HG03565 (cell line): ENCODE data around the gene LSM4.
"Not testable (repeated sequence)": the region's sequence is repeated elsewhere in the genome, so short reads cannot be mapped to it uniquely, and the experiment has no call there.

Experiments
- ATAC-seq: cut with Tn5 transposase; IDR thresholded peaks from one replicate; pipeline ENCODE4 v1.9.1; 2021; ENCODE audit warnings: mild to moderate bottlenecking, moderate library complexity; ENCODE audit not compliant: unreplicated experiment

Gene LSM4

DNA sequence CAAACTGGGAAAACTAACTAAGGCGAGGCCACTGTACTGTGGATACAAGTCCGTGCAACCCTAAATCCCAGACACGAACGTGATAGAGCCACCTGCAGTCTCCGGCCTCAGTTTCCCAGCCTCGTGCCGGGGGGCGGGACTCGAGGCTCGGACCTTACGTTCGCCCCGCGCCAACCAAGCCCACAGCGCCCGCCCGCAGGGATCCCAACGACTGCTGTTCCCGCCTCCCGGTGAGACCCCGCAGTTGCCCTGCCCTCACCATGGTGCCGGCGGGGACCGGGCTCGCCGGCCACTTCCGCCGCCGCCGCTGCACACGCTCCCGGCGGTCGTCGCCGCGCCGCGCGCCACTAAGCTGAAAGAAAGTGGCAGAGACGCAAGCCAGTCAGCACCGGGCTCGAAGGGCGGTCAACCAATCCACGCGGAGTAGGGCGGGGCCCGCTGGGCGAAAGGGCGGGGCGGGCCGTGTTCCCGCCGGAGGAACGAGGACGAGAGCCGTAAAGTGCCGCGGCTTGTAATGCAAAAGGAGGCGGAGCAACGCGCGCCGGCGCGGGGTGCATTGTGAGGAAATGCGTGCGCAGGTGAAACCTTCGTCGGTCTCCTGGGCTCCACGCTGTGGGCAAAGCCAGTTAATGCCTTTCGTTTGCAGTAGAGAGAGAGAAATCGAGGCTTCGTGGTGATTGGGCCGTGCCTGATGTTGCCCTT is at the start of gene LSM4:
TSS of gene LSM4 (minus strand) at position 318 of the 702 bp plus-strand sequence. CDS start at position 262, 56 bp downstream.
- ATAC-seq: peak; percentile 87

DNA sequence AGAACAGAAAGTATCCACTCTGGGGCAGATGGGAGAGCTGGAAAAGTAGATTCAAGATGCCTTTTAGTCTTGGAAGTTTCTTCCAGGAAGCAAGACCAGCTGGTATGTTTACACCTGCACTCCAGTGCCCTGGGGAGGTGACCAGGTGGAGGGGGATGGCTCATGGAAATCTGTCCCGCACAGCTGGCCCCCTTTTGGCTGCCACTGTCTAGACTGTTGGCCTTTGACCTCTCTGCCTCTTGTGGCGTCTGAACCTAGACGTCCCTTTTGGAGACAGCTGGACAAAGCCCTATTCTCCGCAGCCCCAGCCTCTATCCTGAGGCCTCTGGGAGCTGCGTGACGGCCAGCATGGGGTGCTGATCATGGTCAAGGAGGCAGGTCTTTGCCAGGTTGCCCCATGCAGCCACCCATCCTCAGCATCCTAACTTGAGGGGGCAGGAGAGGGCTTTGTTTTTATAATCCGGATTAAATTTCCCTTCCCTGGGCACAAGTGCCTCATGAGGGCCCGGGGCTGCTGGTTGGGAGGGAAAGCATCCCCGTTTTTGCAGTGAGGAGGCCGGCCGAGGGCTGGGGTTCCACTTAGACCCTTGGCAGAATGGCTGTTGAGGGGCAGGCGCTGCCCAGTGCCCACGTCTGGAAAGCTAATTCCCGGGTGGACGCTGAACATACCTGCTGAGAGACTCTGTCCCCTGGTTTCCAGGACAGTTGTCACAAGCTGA is 45.8 kb upstream of the LSM4 start:
- ATAC-seq: no peak

DNA sequence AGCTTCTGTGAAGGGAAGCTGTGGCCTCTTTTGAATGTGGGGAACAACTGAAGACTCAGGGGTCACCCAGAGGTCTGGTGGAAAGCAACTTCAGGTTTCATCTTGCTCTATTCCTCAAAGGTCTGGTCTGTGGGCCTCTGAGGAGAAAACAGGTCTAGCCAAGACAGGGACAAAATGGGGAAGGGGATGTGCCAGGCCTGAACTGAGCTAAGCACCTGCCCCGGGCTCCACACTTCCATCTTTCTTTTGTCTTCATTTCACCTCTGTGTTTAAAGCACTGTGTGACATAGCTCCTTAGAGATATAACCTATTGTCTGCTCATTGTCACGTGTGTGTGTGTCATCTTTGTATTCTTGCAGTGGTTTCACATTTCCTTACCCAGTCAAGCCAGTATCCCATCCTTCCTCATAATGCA is 43.2 kb upstream of the LSM4 start:
- ATAC-seq: no peak

DNA sequence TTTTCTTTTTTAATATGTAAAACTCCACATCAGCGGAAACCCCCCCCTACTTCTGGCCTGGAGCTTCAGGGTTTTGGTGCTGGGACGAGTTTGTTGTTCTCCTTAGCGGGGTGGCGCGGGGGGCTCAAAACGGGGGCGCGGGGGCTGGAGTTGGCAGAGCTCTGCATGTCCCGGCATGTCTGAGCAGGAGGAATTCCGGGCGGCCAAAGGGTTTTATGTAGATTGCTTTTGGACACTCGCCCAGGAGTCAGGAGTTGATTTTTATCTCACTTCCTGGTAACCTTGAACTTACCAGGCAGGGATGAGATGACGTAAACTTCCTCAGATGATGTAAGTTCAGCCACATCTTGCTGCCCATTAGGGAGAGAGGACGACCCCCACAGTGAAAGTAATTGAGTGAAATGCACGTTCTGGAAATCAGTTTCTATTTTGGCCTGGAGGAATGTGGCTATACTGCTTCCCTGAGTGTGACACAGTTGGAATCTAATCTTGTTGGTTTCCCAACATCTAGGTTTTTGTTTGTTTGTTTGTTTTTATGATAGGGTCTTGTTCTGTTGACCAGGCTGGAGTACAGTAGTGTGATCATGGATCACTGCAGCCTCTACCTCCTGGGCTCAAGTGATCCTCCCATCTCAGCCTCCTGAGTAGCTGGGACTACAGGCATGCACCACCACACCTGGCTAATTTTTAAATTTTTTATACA is 42.1 kb upstream of the LSM4 start:
- ATAC-seq: no peak

DNA sequence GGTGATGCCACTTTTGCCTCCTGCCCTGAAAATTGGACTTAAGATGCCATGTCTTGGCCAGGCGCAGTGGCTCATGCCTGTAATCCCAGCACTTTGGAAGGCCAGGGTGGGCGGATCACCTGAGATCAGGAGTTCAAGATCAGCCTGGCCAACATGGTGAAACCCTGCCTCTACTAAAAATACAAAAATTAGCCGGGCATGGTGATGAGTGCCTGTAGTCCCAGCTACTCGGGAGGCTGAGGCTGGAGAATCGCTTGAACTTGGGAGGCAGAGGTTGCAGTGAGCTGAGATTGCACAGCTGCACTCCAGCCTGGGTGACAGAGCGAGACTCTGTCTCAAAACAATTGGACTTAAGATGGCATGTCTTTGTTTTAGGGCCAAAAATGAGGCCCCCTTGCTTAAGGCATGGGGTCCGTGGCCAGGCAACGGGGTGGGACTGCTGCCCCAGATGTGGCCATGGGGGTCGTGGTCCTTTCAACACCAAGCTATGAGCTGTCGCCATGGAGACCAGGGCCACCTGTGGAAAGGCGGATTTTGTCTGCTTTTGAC is 41.5 kb upstream of the LSM4 start:
- not testable (repeated sequence) for ATAC-seq

DNA sequence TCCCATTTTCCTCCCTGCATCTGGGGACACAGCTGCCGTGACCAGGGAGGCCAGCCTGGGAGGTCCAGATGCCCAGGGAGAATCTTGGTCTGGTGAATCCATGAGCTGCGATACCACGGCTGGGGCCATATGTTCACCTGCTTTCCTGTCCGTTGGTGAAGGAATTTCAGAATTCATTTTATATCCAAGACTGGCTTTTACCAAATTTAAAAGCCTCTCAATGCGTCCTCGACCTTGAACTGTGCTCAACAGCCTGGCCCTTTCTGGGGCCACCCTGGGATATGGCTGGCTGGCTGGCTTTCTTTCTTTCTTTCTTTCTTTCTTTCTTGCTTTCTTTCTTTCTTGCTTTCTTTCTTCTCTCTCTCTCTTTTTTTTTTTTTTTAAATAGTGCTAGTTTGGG is 40.9 kb upstream of the LSM4 start:
- ATAC-seq: no peak

DNA sequence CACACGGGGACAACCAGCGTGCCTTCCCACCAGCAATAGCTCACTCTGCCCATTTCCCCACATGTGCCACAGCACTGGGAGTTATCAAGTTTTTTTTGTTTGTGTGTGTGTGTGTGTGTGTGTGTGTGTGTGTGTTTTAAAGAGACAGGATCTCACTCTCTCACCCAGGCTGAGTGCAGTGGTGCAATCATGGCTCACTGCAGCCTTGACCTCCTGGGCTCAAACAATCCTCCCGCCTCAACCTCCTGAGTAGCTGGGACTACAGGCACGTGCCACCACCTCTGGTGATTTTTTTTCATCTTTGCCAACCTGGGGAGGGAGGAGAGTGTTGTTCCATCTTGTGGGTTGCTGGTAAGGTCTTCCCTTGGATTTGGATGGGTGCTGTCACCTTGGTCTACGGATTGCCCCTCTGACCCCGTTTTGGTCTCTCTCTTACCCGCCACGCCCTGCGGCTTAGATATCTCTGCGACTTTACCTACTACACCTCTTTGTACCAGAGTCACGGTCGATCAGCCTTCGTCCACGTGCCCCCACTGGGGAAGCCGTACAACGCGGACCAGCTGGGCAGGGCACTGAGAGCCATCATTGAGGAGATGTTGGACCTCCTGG is 40.2 kb upstream of the LSM4 start:
- no peak for ATAC-seq

DNA sequence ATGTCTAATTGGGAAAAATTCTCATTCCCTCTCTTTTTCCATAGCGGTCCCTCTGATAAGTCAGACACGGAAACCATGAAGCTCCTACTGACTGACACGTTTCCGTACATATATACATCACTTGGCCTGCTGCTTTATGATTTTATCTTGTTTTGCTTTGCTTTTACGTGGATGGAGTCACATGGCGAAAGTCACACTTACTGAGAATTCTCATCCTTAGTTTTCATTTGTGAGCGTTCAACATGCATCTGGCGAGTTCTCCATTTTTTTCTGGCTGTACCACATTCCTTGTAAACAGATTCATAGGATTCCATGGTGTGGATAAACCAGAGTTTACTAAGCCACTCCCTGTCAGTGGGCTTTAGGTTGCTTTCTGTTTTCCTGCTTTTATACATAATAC is 38.8 kb upstream of the LSM4 start:
- ATAC-seq: no peak

DNA sequence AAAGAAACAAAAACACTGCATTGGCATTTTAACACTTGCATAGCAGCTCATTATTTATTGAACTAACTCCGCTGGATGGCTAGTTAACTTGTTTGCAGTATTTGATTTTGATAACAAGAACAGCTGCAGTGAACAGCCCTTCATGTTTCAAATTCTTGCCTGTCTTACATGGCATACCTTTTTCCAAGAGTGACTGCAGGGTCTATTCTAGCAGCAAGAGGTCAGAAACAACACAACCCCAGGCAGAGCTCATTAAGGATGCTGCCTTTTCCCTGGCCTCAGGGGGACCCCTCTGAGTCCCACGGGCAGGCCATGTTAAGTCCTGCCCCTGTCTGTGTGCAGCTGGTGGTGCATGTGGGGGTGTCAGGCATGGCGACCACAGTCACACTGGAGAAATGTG is 34.2 kb upstream of the LSM4 start:
- ATAC-seq: no peak

DNA sequence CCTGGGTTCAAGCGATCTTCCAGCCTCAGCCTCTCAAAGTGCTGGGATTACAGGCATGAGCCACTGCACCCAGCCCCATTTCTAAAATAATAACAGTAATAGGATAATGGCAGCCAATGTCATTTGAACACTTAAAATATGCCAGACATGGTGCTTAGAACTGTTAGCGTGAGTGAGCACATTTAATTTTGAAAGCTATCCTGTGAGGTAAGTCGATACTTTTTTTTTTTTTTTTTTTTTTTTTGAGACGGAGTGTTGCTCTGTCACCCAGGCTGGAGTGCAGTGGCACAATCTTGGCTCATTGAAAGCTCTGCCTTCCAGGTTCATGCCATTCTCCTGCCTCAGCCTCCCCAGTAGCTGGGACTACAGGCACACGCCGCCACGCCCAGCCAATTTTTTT is 31.9 kb upstream of the LSM4 start:
- ATAC-seq: not testable (repeated sequence)

DNA sequence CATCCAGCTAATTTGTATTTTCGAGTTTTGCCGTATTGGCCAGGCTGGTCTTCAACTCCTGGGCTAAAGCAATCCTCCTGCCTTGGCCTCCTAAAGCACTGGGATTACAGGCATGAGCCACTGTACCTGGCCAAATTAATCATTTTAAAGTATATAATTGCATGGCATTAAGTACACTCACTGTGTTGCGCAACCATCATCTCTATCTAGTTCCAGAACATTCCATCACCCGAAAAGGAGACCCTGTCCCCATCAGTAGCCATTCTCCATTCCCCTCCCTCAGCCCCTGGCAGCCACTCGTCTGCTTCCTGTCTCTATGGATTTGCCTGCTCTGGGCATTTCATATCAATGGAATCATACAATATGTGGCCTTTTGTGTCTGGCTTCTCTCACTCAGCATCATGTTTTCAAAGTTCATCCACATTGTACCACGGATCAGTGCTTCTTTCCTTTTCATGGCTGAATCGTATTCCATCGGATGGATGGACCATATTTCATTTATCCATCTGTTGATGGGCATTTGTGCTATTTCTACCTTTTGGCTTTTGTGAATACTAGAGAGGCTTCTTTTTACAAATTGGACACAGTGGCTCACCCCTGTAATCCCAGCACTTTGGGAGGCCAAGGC is 30.6 kb upstream of the LSM4 start:
- ATAC-seq: no peak

DNA sequence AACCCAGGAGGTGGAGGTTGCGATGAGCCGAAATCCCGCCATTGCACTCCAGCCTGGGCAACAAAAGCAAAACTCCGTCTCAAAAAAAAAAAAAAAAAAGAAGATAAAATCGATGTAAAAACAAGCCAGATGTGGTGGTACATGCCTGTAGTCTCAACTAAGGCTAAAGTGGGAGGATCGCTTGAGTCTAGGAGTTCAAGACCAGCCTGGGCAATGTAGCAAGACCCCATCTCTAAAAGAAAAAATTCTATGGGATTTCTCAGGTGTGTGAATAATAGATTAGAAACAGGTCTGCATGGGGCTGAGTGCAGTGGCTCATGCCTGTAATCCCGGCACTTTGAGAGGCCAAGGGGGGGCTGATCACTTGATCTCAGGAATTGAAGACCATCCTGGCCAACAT is 28.7 kb upstream of the LSM4 start:
- no peak for ATAC-seq

DNA sequence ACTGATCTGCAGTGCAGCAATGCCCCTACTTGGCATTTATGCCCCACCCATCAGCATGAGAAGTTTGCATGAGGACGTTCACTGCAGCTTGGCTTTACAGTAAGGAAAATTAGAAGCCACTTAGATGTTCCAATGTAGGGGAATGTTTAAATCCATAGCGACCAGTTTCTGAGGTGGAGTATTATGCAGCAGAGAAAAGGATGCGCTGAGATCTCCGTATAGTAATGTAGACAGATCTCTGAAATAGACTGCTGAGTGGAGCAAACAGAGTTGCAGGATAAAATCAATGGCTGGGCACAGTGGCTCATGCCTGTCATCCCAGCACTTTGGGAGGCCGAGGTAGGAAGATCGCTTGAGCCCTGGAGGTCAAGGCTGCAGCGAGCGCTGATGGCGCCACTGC is 27.6 kb upstream of the LSM4 start:
- no peak for ATAC-seq

DNA sequence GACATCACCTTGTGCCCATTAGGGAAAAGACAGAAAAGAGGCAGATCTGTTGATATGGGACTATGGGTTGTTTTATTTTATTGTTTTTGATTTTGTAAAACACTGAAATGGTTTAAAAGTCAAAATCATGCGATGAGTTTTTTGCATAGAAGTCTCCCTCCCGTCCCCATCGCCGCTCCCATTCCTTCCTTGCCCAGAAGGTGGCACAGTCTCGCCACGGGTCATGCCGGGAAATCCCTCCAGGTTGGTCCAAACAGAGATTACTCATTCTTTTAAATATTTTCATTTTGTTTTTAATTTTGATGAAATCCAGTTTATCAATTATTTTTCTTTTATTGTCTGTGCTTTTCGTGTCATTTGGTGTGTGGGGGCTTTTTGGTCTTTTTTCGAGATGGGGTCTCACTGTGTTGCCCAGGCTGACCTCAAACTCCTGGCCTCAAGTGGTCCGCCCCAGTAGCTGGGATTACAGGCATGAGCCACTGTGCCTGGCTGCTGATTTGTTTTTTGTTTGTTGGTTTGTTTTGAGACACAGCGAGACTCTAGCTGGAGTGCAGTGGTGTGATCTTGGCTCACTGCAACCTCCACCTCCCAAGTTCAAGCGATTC is 26.8 kb upstream of the LSM4 start:
- ATAC-seq: no peak

DNA sequence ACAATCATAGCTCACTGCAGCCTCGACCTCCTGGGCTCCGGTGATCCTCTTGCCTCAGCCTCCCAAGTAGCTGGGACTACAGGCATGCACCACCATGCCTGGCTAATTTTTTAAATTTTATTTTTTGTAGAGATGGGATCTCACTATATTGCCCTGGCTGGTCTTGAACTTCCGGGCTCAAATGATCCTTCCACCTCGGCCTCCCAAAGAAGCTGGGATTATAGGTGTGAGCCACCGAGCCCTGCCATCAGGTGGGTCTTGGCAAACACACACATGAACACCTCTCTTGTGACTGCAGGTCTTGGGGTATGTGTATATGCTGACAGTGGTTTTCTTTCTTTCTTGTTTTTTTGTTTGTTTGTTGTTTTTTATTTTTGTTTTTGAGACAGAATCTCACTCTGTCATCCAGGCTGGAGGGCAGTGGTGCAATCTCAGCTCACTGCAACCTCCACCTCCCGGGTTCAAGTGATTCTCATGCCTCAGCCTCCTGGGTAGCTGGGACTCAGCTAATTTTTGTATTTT is 26.0 kb upstream of the LSM4 start:
- not testable (repeated sequence) for ATAC-seq

DNA sequence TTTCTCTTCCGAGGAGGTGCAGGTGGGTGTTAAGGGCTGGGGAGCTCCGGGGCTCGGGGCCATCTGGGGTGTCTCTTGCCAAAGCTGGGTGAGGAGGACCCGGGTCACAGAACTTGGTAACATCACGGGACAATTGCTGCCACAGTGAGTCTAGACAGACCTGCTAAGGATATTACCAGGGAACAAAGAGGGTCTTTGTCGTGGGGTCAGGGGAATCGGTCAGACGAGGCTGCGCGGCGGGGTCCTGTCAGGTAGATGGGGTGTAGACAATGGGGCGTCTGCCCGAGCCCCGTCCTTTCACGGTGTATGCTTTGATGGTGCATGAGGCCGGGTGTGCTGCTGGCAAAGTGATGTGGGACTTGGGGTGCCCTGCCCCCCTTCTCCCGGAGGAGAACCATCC is 25.3 kb upstream of the LSM4 start:
- no peak for ATAC-seq

DNA sequence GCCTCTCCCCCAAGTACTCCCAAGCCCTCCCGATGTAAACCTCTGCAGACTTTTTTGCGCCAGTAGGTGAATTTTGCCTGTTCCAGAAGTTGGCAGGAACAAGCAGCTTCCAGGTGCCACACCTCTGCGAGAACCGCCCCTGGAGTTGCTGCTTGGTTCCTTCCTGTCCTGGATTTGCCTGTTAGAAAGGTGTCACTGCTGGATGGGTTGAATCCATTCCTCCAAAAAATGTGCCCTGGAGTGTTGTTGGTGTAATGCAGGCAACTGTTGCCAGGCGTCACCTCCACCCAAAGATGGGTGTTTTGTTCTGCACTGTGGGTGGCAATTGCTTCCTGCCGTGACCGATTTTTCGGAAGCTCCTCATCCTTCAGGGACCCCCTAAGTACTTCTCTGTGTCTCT is 23.2 kb upstream of the LSM4 start:
- no peak for ATAC-seq

DNA sequence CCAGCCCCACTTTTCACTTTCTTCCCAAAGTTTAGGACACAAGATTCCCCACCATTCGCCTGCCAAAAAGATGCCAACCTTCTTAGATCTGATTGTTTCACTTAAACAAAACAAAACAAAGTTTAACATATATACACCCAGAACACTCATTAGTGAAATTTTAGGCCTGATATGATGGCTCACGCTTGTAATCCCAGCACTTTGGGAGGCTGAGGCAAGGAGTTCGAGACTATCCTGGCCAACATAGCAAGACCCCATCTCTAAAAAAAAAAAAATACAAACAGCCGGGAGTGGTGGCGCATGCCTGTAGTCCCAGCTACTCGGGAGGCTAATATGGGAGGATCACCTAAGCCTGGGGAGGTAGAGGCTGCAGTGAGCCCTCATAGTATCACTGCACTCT is 22.4 kb upstream of the LSM4 start:
- no peak for ATAC-seq

DNA sequence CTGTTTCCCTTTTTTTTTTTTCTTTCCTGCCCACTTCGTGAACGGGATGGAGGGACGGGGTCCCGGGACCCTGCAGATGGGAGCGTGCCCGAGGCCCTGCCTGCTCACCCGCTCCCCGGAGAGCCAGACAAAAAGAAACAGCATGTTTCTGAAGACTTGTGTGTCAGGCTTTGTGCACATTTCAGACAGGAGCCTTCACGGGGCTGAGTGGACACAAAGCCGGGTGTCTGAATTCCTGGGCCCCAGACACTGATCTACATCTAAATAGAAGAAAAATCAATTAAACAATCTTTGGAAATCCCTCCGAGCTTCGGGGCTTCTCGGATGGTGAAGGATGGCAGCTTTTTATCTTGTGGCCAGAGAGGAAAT is 21.7 kb upstream of the LSM4 start:
- no peak for ATAC-seq

DNA sequence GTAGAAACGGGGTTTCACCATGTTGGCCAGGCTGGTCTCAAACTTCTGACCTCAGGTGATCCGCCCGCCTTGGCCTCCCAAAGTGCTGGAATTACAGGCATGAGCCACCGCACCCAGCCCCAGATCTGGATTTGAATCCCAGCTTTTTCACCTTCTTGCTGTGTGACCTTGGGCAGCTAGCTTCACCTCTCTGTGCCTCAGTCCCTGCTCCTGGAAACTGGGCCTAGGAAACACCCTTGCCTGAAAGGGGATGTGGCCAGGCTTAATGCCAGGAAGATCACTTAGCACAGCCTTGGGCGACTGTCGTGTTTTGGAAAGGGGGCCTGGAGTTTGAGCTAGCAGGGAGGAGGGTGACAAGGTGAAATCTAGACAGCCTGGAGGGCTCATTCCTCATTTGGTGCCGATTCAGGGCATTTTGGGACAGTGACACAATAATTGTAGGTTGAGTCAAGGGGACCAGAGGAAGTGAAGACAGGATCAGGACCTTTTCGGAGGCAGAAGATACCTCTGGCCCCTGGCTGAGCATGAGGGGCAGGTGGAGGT is 19.3 kb upstream of the LSM4 start:
- ATAC-seq: no peak
